B cell (primary cell): ENCODE measurements around the gene LRRC73. TPM values are rescaled to one million over a fixed set of nuclear protein-coding genes. Genes with fewer than 3 reads are reported as not detected.

Source experiments
- ATAC-seq: fragments of 200-7000 bp; cut with Tn5 transposase; one replicate; pipeline ENCODE4 v1.10.0; 2021; ENCODE audit warnings: low read depth, mild to moderate bottlenecking, moderate number of reproducible peaks, moderate library complexity
- CTCF ChIA-PET: fragments of 350-600 bp; sonication (Branson Sonifier 250); formaldehyde crosslinking; loops from one replicate; lab custom pipeline; 2021; ENCODE audit warnings: antibody characterized with exemption, inconsistent platforms; lab: Charles Lee
- POLR2A ChIA-PET: fragments of 350-600 bp; sonication (Branson Sonifier 250); formaldehyde crosslinking; loops from one replicate; lab custom pipeline; 2021; ENCODE audit warnings: antibody characterized with exemption; lab: Charles Lee
- DNase-seq: peaks from one replicate; pipeline ENCODE4 v3.0.0; 2013
- H2AFZ ChIP-seq: 2 replicates; pipeline ENCODE4 v1.6.1; 2012; ENCODE audit warnings: mild to moderate bottlenecking, low read depth, low read length; ENCODE audit not compliant: insufficient read depth, poor library complexity, severe bottlenecking
- H3K27ac ChIP-seq, 2 donors: 1 replicate in 1 of 2; 2 replicates in 1 of 2; pipeline ENCODE4 v1.5.1; 2012 to 2013; ENCODE audit warnings: low read length in 2 of 2, mild to moderate bottlenecking in 2 of 2, moderate library complexity in 1 of 2
- H3K27me3 ChIP-seq, 4 experiments: fragments of 200-600 bp in 1 of 4; sonication (generic) in 1 of 4; replicated peaks in 1 of 4; 1 replicate in 2 of 4; 2 replicates in 2 of 4; pipeline versions ENCODE4 v1.6.1 to v1.7.0; 2013 to 2016; ENCODE audit warnings: low read length in 3 of 4, mild to moderate bottlenecking in 2 of 4, mixed read lengths in 1 of 4, moderate library complexity in 1 of 4; ENCODE audit not compliant: insufficient read depth in 4 of 4, control insufficient read depth in 3 of 4; ENCODE audit errors: control extremely low read depth in 1 of 4
- H3K36me3 ChIP-seq, 2 experiments: replicated peaks in 1 of 2; 1 replicate in 1 of 2; 2 replicates in 1 of 2; pipeline versions ENCODE4 v1.6.1 to v1.7.1; 2013; ENCODE audit warnings: low read length in 1 of 2; ENCODE audit not compliant: insufficient read depth in 2 of 2, control insufficient read depth in 1 of 2; ENCODE audit errors: control extremely low read depth in 1 of 2, extremely low read depth in 1 of 2
- H3K4me1 ChIP-seq, 2 donors: fragments of 200-600 bp in 1 of 2; sonication (generic) in 1 of 2; 1 replicate in 1 of 2; 2 replicates in 1 of 2; pipeline versions ENCODE4 v1.5.1 to v1.6.1; 2013 to 2017; ENCODE audit warnings: low read length in 2 of 2; ENCODE audit not compliant: control insufficient read depth in 2 of 2, insufficient read depth in 2 of 2
- H3K4me2 ChIP-seq: replicated peaks from 2 replicates; pipeline ENCODE3; 2012; ENCODE audit warnings: mild to moderate bottlenecking, low read depth, low read length; ENCODE audit not compliant: poor library complexity, severe bottlenecking
- H3K4me3 ChIP-seq, 5 experiments: fragments of 200-600 bp in 1 of 5; sonication (generic) in 1 of 5; 1 replicate in 3 of 5; 2 replicates in 2 of 5; pipeline versions ENCODE4 v1.5.1 to v1.7.0; 2011 to 2016; ENCODE audit warnings: low read length in 4 of 5, mild to moderate bottlenecking in 4 of 5, low read depth in 2 of 5, control low read depth in 1 of 5, moderate library complexity in 1 of 5; ENCODE audit not compliant: insufficient read depth in 1 of 5; ENCODE audit errors: control extremely low read depth in 1 of 5, extremely low read depth in 1 of 5
- H3K79me2 ChIP-seq: fragments of 200-600 bp; sonication (generic); one replicate; pipeline ENCODE4 v1.6.0; 2016; ENCODE audit warnings: low read length; ENCODE audit not compliant: control insufficient read depth, insufficient read depth
- H3K9ac ChIP-seq: fragments of 200-600 bp; sonication (generic); 2 replicates; pipeline ENCODE4 v1.6.1; 2017; ENCODE audit warnings: mild to moderate bottlenecking, low read length, moderate library complexity
- H3K9me3 ChIP-seq, 3 donors: one replicate each; pipeline versions ENCODE4 v1.6.1 to v1.7.1; 2013; ENCODE audit warnings: low read length in 2 of 3; ENCODE audit not compliant: control insufficient read depth in 2 of 3, insufficient read depth in 1 of 3; ENCODE audit errors: control extremely low read depth in 1 of 3
- H4K20me1 ChIP-seq: 2 replicates; pipeline ENCODE4 v1.6.0; 2012; ENCODE audit warnings: mild to moderate bottlenecking, low read length; ENCODE audit not compliant: insufficient read depth, control insufficient read depth, poor library complexity, severe bottlenecking
- H3K27ac Mint-ChIP-seq: one replicate; pipeline ENCODE4 v1.8.0; 2021; ENCODE audit warnings: mixed read lengths
- H3K27me3 Mint-ChIP-seq: one replicate; pipeline ENCODE4 v1.8.0; 2021; ENCODE audit warnings: mixed read lengths
- H3K4me1 Mint-ChIP-seq: one replicate; pipeline ENCODE4 v1.8.0; 2021; ENCODE audit warnings: mixed read lengths
- H3K4me3 Mint-ChIP-seq: one replicate; pipeline ENCODE4 v1.8.0; 2021; ENCODE audit warnings: mixed read lengths
- H3K9me3 Mint-ChIP-seq: one replicate; pipeline ENCODE4 v1.8.0; 2022; ENCODE audit warnings: mixed read lengths; ENCODE audit not compliant: insufficient read depth
- EZH2 ChIP-seq: IDR thresholded peaks from 2 replicates; pipeline ENCODE4 v1.6.1; 2012; ENCODE audit warnings: borderline replicate concordance, low read depth, mild to moderate bottlenecking, moderate library complexity, low read length; ENCODE audit not compliant: insufficient read depth, poor library complexity, severe bottlenecking
- WGBS: methylation state at CpG from one replicate; pipeline ENCODE4 v1.1.5; 2013; ENCODE audit warnings: missing lambda C conversion rate; ENCODE audit not compliant: insufficient coverage; 5-methylcytosine and 5-hydroxymethylcytosine counted together
- intact Hi-C: fragments of 100-400 bp; cut with micrococcal nuclease; formaldehyde crosslinking; loops from one replicate; pipeline ENCODE4 v1.10.0; 2022
- polyA plus RNA-seq: library from polyadenylated mRNA; depleted of rRNA; stranded (reverse); fragments of >200 nt; gene quantifications from 2 replicates; pipeline ENCODE4 v1.2.3, GENCODE V29; 2012
- total RNA-seq, 2 donors: library from RNA; stranded (reverse); fragments of 120-200 nt in 1 of 2; gene quantifications; 1 replicate in 1 of 2; 2 replicates in 1 of 2; pipeline versions ENCODE4 v1.2.3 to v1.2.4, GENCODE V29; 2013 to 2022
- TF ChIP-seq, protein P1 (sequence below): fragments of 200-600 bp; IDR thresholded peaks from one replicate; pipeline ENCODE4 v1.8.0; 2022; ENCODE audit warnings: antibody characterized with exemption, mild to moderate bottlenecking

Gene LRRC73
- total and polyA plus RNA-seq, 2 donors (not counting 1 experiment from before 2014, with no cell fraction given): 0.06 to 0.99 TPM

DNA sequence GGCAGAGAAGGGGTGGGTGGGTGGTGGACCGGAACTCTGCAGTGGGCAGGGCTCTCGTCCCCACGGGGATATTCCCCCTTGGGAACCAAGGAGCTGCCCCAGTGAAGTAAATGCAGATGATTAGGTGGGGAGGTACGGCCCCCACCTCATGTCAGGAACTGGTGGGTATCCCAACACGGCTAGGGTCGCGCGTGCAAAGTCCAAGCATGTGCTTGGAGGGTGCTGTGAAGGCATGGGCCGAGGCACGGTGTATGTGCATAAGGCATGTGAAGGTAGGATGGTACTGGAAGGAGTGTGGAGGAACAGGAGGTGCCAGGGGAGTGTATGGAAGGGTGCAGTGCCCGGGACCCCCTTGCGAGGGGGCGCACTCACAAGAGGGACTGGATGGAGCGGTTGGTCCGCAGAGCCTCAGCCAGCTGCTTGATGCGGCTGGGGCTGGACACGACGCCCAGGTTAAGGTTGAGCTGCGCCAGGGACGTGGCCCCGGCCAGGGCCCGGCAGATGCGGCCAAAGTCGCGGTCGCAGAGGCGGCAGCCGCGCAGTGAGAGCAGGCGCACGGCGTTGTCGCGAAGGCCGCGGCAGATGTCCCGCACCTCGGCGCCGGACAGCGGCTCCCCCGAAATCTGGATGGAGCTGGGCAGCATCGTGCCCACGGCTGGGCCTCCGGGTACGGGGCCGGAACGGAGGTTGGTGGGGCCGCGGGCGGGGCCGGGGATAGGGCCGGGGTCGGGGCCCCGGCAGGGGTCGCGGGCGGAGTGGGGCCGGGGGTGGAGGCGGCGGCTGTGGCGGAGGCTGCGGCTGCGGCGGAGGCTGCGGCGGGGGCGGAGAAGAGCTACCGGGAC, 783 bp downstream of the LRRC73 start:
- H3K79me2 ChIP-seq: peaks cover 4% of the 10 kb centered on the region
- peaks cover 21 to 28% of the 10 kb centered on the region in 2 donors for H3K4me1 ChIP-seq
- DNase-seq (peak; percentile 55), ATAC-seq (no peak)
- H3K9ac ChIP-seq: peak overlapping the region; percentile 70
- TF ChIP-seq, protein P1, sequence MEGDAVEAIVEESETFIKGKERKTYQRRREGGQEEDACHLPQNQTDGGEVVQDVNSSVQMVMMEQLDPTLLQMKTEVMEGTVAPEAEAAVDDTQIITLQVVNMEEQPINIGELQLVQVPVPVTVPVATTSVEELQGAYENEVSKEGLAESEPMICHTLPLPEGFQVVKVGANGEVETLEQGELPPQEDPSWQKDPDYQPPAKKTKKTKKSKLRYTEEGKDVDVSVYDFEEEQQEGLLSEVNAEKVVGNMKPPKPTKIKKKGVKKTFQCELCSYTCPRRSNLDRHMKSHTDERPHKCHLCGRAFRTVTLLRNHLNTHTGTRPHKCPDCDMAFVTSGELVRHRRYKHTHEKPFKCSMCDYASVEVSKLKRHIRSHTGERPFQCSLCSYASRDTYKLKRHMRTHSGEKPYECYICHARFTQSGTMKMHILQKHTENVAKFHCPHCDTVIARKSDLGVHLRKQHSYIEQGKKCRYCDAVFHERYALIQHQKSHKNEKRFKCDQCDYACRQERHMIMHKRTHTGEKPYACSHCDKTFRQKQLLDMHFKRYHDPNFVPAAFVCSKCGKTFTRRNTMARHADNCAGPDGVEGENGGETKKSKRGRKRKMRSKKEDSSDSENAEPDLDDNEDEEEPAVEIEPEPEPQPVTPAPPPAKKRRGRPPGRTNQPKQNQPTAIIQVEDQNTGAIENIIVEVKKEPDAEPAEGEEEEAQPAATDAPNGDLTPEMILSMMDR: no peak
- no peak for TF ChIP-seq EZH2
- no peaks in the 10 kb centered on the region for H3K9me3 Mint-ChIP-seq
- POLR2A ChIA-PET: interaction anchor here (1.3 to 1.7 kb wide), 2 partner anchors 31 to 81 kb away, joined by 5 to 6 read pairs; no protein-coding TSS in a partner anchor
- peaks cover 35% of the 10 kb centered on the region for H3K4me1 Mint-ChIP-seq
- no peak overlapping the region for H3K27ac ChIP-seq
- H3K4me2 ChIP-seq: peak overlapping the region; percentile 97
- WGBS: 8% methylated on average over 69 of the region's 69 CpGs
- peak overlapping the region; percentile 98 for H3K4me3 Mint-ChIP-seq
- peaks cover 22% of the 10 kb centered on the region for H4K20me1 ChIP-seq
- H3K36me3 ChIP-seq: peaks cover 0 to 32% of the 10 kb centered on the region in 2 experiments
- peak overlapping the region; percentile 88 for H3K27ac Mint-ChIP-seq
- intact Hi-C loops: loop anchor here (5.0 kb wide), 3 partner anchors 127 to 607 kb away; no protein-coding TSS in a partner anchor
- CTCF ChIA-PET: interaction anchor here (0.6 to 1.8 kb wide), 6 partner anchors 8 to 530 kb away, joined by 3 to 11 read pairs (median 4); no protein-coding TSS in a partner anchor
- H3K27me3 ChIP-seq: peaks cover 0 to 20% (median 8%) of the 10 kb centered on the region in 4 experiments
- H3K4me3 ChIP-seq: peak overlapping the region in 4 of 5 experiments; percentile 4 to 74 (median 56)
- H3K9me3 ChIP-seq: peaks cover 0 to 3% (median 0%) of the 10 kb centered on the region in 3 donors
- H3K27me3 Mint-ChIP-seq: peaks cover 10% of the 10 kb centered on the region
- H2AFZ ChIP-seq: peak overlapping the region; percentile 74
